ENCODE data around the gene RAD9B. TPM values are rescaled to one million over a fixed set of nuclear protein-coding genes. Genes with fewer than 3 reads are reported as not detected.

RAD9B gene
- total RNA-seq (2022; extraction: Qiagen RNA extraction; ENCODE audit: low read depth), result 0.11 to 0.42 TPM (median 0.31 TPM) in 4 of 5 replicates, not detected in the other

GRCh38 chr12:110501752-110502738 lies at the start of gene RAD9B, which contains the start of gene VPS29:
RAD9B (plus strand) TSS chr12:110502331; CDS start chr12:110502338, 7 bp downstream.
VPS29 (minus strand) TSS chr12:110502111; CDS start chr12:110502051, 60 bp downstream.

GRCh38 chr12:110468214-110469048 lies 33.7 kb upstream of the RAD9B start, which contains the start of the genes FAM216A and GPN3:
FAM216A (plus strand) TSS chr12:110468845; CDS start chr12:110468876, 31 bp downstream.
GPN3 (minus strand) TSS chr12:110468257; CDS start chr12:110468203, 54 bp downstream.

Other genes with a start within 250 kb of the RAD9B start
- gene ATP2A2, start 221.1 kb upstream of the RAD9B start, total RNA-seq (2022; extraction: Qiagen RNA extraction; ENCODE audit: low read depth), result 249 to 338 TPM (median 327 TPM) in 5 replicates
- gene ANAPC7, start 98.6 kb upstream of the RAD9B start, total RNA-seq (2022; extraction: Qiagen RNA extraction; ENCODE audit: low read depth), result 52.9 to 60.4 TPM (median 56.0 TPM) in 5 replicates
- gene ARPC3, start 52.0 kb upstream of the RAD9B start, total RNA-seq (2022; extraction: Qiagen RNA extraction; ENCODE audit: low read depth), result 427 to 826 TPM (median 445 TPM) in 5 replicates
- 31.6 to 38.7 TPM (median 36.2 TPM) in 5 replicates for gene GPN3, start 34.1 kb upstream of the RAD9B start, total RNA-seq (2022; extraction: Qiagen RNA extraction; ENCODE audit: low read depth)
- gene FAM216A, start 33.5 kb upstream of the RAD9B start, total RNA-seq (2022; extraction: Qiagen RNA extraction; ENCODE audit: low read depth), result 16.1 to 22.4 TPM (median 19.2 TPM) in 5 replicates
- gene VPS29, start 220 bp upstream of the RAD9B start, total RNA-seq (2022; extraction: Qiagen RNA extraction; ENCODE audit: low read depth), result 137 to 153 TPM (median 145 TPM) in 5 replicates
- gene PPTC7, start 81.0 kb downstream of the RAD9B start, total RNA-seq (2022; extraction: Qiagen RNA extraction; ENCODE audit: low read depth), result 11.8 to 23.5 TPM (median 21.9 TPM) in 5 replicates
- gene TCTN1, start 111.8 kb downstream of the RAD9B start, total RNA-seq (2022; extraction: Qiagen RNA extraction; ENCODE audit: low read depth), result 24.8 to 35.0 TPM (median 29.5 TPM) in 5 replicates
- gene HVCN1, start 186.8 kb downstream of the RAD9B start, total RNA-seq (2022; extraction: Qiagen RNA extraction; ENCODE audit: low read depth), result 0.40 to 0.92 TPM (median 0.70 TPM) in 5 replicates
- 130 to 162 TPM (median 151 TPM) in 5 replicates for gene PPP1CC, start 240.6 kb downstream of the RAD9B start, total RNA-seq (2022; extraction: Qiagen RNA extraction; ENCODE audit: low read depth)

Measured in A549 treated with RU486 at 1 μM for 4 hours (cell line).